Sigmoid colon (tissue), 7 donors: ENCODE measurements around the gene SUSD5. TPM values are rescaled to one million over a fixed set of nuclear protein-coding genes. Genes with fewer than 3 reads are reported as not detected.

Experiments used
- DNase-seq: peaks from one replicate; pipeline ENCODE4 v3.0.0-alpha.2; 2019
- H3K27ac ChIP-seq, 4 donors: fragments of 200-600 bp; sonication (generic); one replicate each; pipeline ENCODE4 v1.5.1; 2016 to 2019; ENCODE audit warnings: mild to moderate bottlenecking in 1 of 4
- H3K27me3 ChIP-seq, 3 donors: fragments of 200-600 bp; sonication (generic); one replicate each; pipeline ENCODE4 v1.5.1; 2019; ENCODE audit warnings: mild to moderate bottlenecking in 1 of 3
- H3K36me3 ChIP-seq, 4 donors: fragments of 200-600 bp; sonication (generic); one replicate each; pipeline ENCODE4 v1.5.1; 2016 to 2019
- H3K4me1 ChIP-seq, 4 donors: fragments of 200-600 bp; sonication (generic); one replicate each; pipeline ENCODE4 v1.5.1; 2017 to 2019
- H3K4me3 ChIP-seq, 4 donors: fragments of 200-600 bp; sonication (generic); one replicate each; pipeline ENCODE4 v1.5.1; 2017 to 2019; ENCODE audit warnings: mild to moderate bottlenecking in 2 of 4, moderate library complexity in 1 of 4
- H3K9me3 ChIP-seq, 4 donors: fragments of 200-600 bp in 3 of 4; sonication (generic) in 3 of 4; one replicate each; pipeline versions ENCODE4 v1.5.1 to v1.6.1; 2013 to 2019
- CTCF ChIP-seq, 4 experiments: fragments of 450-650 bp in 3 of 4; fragments of 200-600 bp in 1 of 4; IDR thresholded peaks; one replicate each; pipeline ENCODE4 v1.5.1; 2016 to 2019; ENCODE audit warnings: antibody characterized with exemption in 4 of 4, mild to moderate bottlenecking in 3 of 4, moderate library complexity in 2 of 4
- EP300 ChIP-seq, 4 donors: sonication (generic); formaldehyde crosslinking; IDR thresholded peaks; one replicate each; pipeline ENCODE4 v1.6.1; 2017; ENCODE audit warnings: antibody characterized with exemption in 4 of 4
- POLR2A ChIP-seq, 2 donors: fragments of 450-650 bp; IDR thresholded peaks; one replicate each; pipeline ENCODE4 v1.6.1; 2016; ENCODE audit warnings: antibody characterized with exemption in 2 of 2, mild to moderate bottlenecking in 2 of 2, moderate library complexity in 2 of 2
- POLR2AphosphoS5 ChIP-seq, 4 donors: sonication (generic); formaldehyde crosslinking; IDR thresholded peaks; one replicate each; pipeline ENCODE4 v1.6.1; 2017; ENCODE audit warnings: antibody characterized with exemption in 4 of 4
- WGBS, 2 donors: extraction: QIAGEN DNeasy Blood & Tissue Kit; methylation state at CpG; one replicate each; pipeline ENCODE4 v1.1.7; 2013; 5-methylcytosine and 5-hydroxymethylcytosine counted together
- intact Hi-C: fragments of 100-400 bp; cut with DNase I; formaldehyde crosslinking; loops from one replicate; pipeline ENCODE4 v1.15.1; 2023
- polyA plus RNA-seq, 3 donors: library from polyadenylated mRNA; stranded (reverse); fragments of 200-250 nt; gene quantifications; one replicate each; pipeline ENCODE4 v1.2.3, GENCODE V29; 2013
- total RNA-seq, 4 donors: library from RNA; depleted of rRNA; stranded (reverse); fragments of >200 nt; gene quantifications; one replicate each; pipeline ENCODE4 v1.1.0, GENCODE V29; 2016
- donor health status: healthy with polysubstance abuse.
- donor health status: Bipolar disorder and iron deficiency.
- donor health status: healthy.

SUSD5 gene
- total and polyA plus RNA-seq, 7 donors = under 0.01 to 10.9 (median 1.7) TPM; not detected in 1

GRCh38 chr3:33219175-33219487, 521 bp upstream of the SUSD5 start:
- Histone ChIP-seq H3K27ac (no peak overlapping the region), H3K27me3 (peaks cover 0 to 39% (median 17%) of the 10 kb centered on the region in 3 donors), H3K36me3 (no peaks in the 10 kb centered on the region), H3K4me3 (peak overlapping the region; percentile 24 to 59 (median 44)), H3K9me3 (peaks cover 0 to 2% (median 0%) of the 10 kb centered on the region in 4 donors), H3K4me1 (peaks cover 0 to 17% (median 15%) of the 10 kb centered on the region in 4 donors)
- TF ChIP-seq CTCF (IDR thresholded peaks at IDR 0.05) = no peak
- no peak for TF ChIP-seq EP300 (IDR thresholded peaks at IDR 0.05)
- no peak for TF ChIP-seq POLR2AphosphoS5 (IDR thresholded peaks at IDR 0.05)
- no peak for TF ChIP-seq POLR2A (IDR thresholded peaks at IDR 0.05)
- 7 to 14% methylated on average over 15 of the region's 15 CpGs for WGBS, 2 donors
- intact Hi-C loops = no loop called here
- no peak for DNase-seq

- TF ChIP-seq EP300 (IDR thresholded peaks at IDR 0.05) (no peak), POLR2AphosphoS5 (IDR thresholded peaks at IDR 0.05) (no peak), CTCF (IDR thresholded peaks at IDR 0.05) (no peak), POLR2A (IDR thresholded peaks at IDR 0.05) (no peak)
- 3 to 8% methylated on average over 19 of the region's 19 CpGs for WGBS, 2 donors
- peak overlapping the region; percentile 24 to 59 (median 44) for H3K4me3 ChIP-seq
- no peak for DNase-seq
- H3K27ac ChIP-seq = no peak overlapping the region
- peaks cover 0 to 39% (median 17%) of the 10 kb centered on the region in 3 donors for H3K27me3 ChIP-seq
- H3K9me3 ChIP-seq = peaks cover 0 to 2% (median 0%) of the 10 kb centered on the region in 4 donors
- no peaks in the 10 kb centered on the region for H3K36me3 ChIP-seq
- intact Hi-C loops = no loop called here
- H3K4me1 ChIP-seq = peaks cover 0 to 17% (median 15%) of the 10 kb centered on the region in 4 donors
Measured at GRCh38 chr3:33217866-33218445, 654 bp downstream of the SUSD5 start.

- 82 to 91% methylated on average over 3 of the region's 3 CpGs for WGBS, 2 donors
- TF ChIP-seq CTCF (IDR thresholded peaks at IDR 0.05) (no peak), EP300 (IDR thresholded peaks at IDR 0.05) (no peak), POLR2AphosphoS5 (IDR thresholded peaks at IDR 0.05) (no peak), POLR2A (IDR thresholded peaks at IDR 0.05) (no peak)
- intact Hi-C loops = no loop called here
Measured at GRCh38 chr3:33215739-33216138, 2.9 kb downstream of the SUSD5 start.

GRCh38 chr3:33212406-33212805, 6.2 kb downstream of the SUSD5 start:
- intact Hi-C loops = no loop called here
- no peak for DNase-seq
- Histone ChIP-seq H3K36me3 (no peaks in the 10 kb centered on the region), H3K27ac (no peak overlapping the region), H3K9me3 (peaks cover 0 to 8% (median 0%) of the 10 kb centered on the region in 4 donors), H3K4me3 (no peak overlapping the region), H3K4me1 (no peaks in the 10 kb centered on the region), H3K27me3 (peaks cover 0 to 17% (median 0%) of the 10 kb centered on the region in 3 donors)
- no peak for TF ChIP-seq CTCF (IDR thresholded peaks at IDR 0.05)
- no peak for TF ChIP-seq EP300 (IDR thresholded peaks at IDR 0.05)
- no peak for TF ChIP-seq POLR2A (IDR thresholded peaks at IDR 0.05)
- TF ChIP-seq POLR2AphosphoS5 (IDR thresholded peaks at IDR 0.05) = no peak
- whole genome bisulfite sequencing, 2 donors = 78 to 93% methylated on average over 3 of the region's 3 CpGs

More at GRCh38 chr3:33215739-33216138, 2.9 kb downstream of the SUSD5 start:
- peaks cover 0 to 2% (median 0%) of the 10 kb centered on the region in 4 donors for H3K9me3 ChIP-seq
- no peaks in the 10 kb centered on the region for H3K36me3 ChIP-seq
- no peak overlapping the region for H3K27ac ChIP-seq
- peaks cover 0 to 17% (median 15%) of the 10 kb centered on the region in 4 donors for H3K4me1 ChIP-seq
- peaks cover 0 to 39% (median 17%) of the 10 kb centered on the region in 3 donors for H3K27me3 ChIP-seq
- no peak for DNase-seq
- H3K4me3 ChIP-seq = no peak overlapping the region
